WTC11 (cell line): ENCODE results near the gene ZNF606. TPM values are rescaled to one million over a fixed set of nuclear protein-coding genes. Genes with fewer than 3 reads are reported as not detected.

Experiments used
- ATAC-seq: fragments of 200-7000 bp; cut with Tn5 transposase; 2 replicates; pipeline ENCODE4 v1.10.0; 2021; ENCODE audit warnings: mild to moderate bottlenecking, moderate library complexity
- CTCF ChIA-PET: fragments of 300-600 bp; sonication (Branson Sonifier 250); formaldehyde crosslinking; loops from one replicate; lab custom pipeline; 2021; ENCODE audit warnings: antibody characterized with exemption; lab: Charles Lee
- POLR2A ChIA-PET: fragments of 350-600 bp; sonication (Branson Sonifier 250); formaldehyde crosslinking; loops from one replicate; lab custom pipeline; 2021; ENCODE audit warnings: antibody characterized with exemption; lab: Charles Lee
- DNase-seq: peaks from one replicate; pipeline ENCODE4 v3.0.0; 2021; ENCODE audit warnings: low spot score
- H3K27ac Mint-ChIP-seq: 2 replicates; pipeline ENCODE4 v1.8.0; 2021; ENCODE audit warnings: mixed read lengths
- H3K27me3 Mint-ChIP-seq: 2 replicates; pipeline ENCODE4 v1.8.0; 2021; ENCODE audit warnings: low read depth, mild to moderate bottlenecking, moderate library complexity, mixed read lengths
- H3K36me3 Mint-ChIP-seq: 2 replicates; pipeline ENCODE4 v1.8.0; 2021; ENCODE audit warnings: mixed read lengths
- H3K4me1 Mint-ChIP-seq: 2 replicates; pipeline ENCODE4 v1.8.0; 2022; ENCODE audit warnings: mixed read lengths
- H3K4me3 Mint-ChIP-seq: 2 replicates; pipeline ENCODE4 v1.8.0; 2021; ENCODE audit warnings: mild to moderate bottlenecking, moderate library complexity, mixed read lengths
- H3K9me3 Mint-ChIP-seq: 2 replicates; pipeline ENCODE4 v1.8.0; 2021; ENCODE audit warnings: mixed read lengths
- ATF1 ChIP-seq: sonication (generic); formaldehyde crosslinking; IDR thresholded peaks from 2 replicates; pipeline ENCODE4 v1.8.1; 2023; ENCODE audit warnings: mild to moderate bottlenecking, moderate library complexity, missing genetic modification reagents
- FOXK1 ChIP-seq: sonication (generic); formaldehyde crosslinking; IDR thresholded peaks from 2 replicates; pipeline ENCODE4 v1.8.0; 2022; ENCODE audit warnings: mild to moderate bottlenecking, moderate library complexity, missing genetic modification reagents
- GRHL2 ChIP-seq: fragments of 250-450 bp; sonication (Bioruptor Pico); IDR thresholded peaks from 2 replicates; pipeline ENCODE4 v1.8.0; 2022; ENCODE audit warnings: mild to moderate bottlenecking, moderate library complexity; ENCODE audit not compliant: insufficient replicate concordance, severe bottlenecking
- NR2C2 ChIP-seq: sonication (generic); formaldehyde crosslinking; IDR thresholded peaks from 2 replicates; pipeline ENCODE4 v1.8.0; 2022; ENCODE audit warnings: mild to moderate bottlenecking, missing genetic modification reagents
- SMAD4 ChIP-seq: sonication (generic); formaldehyde crosslinking; IDR thresholded peaks from 2 replicates; pipeline ENCODE4 v1.8.0; 2022; ENCODE audit warnings: mild to moderate bottlenecking, missing genetic modification reagents
- TEAD1 ChIP-seq: sonication (generic); formaldehyde crosslinking; IDR thresholded peaks from 2 replicates; pipeline ENCODE4 v1.8.0; 2022; ENCODE audit warnings: mild to moderate bottlenecking, missing genetic modification reagents
- TP53 ChIP-seq: sonication (generic); formaldehyde crosslinking; IDR thresholded peaks from 2 replicates; pipeline ENCODE4 v1.8.1; 2023; ENCODE audit warnings: mild to moderate bottlenecking, missing genetic modification reagents
- ZNF138 ChIP-seq: sonication (generic); formaldehyde crosslinking; conservative IDR thresholded peaks from 2 replicates; pipeline ENCODE4 v1.8.1; 2022; ENCODE audit warnings: mild to moderate bottlenecking, moderate library complexity, missing genetic modification reagents
- ZNF317 ChIP-seq: sonication (generic); formaldehyde crosslinking; IDR thresholded peaks from 2 replicates; pipeline ENCODE4 v1.8.1; 2023; ENCODE audit warnings: low read depth, mild to moderate bottlenecking, moderate library complexity, missing genetic modification reagents, borderline replicate concordance
- total RNA-seq: library from RNA; stranded (reverse); gene quantifications from 3 replicates; pipeline ENCODE4 v1.2.3, GENCODE V29; 2021
- TF ChIP-seq, protein P1 (sequence below): fragments of 250-450 bp; sonication (Bioruptor Pico); IDR thresholded peaks from 2 replicates; pipeline ENCODE4 v1.9.0; 2021; ENCODE audit warnings: mild to moderate bottlenecking
- TF ChIP-seq, protein P2 (sequence below): sonication (generic); formaldehyde crosslinking; IDR thresholded peaks from 2 replicates; pipeline ENCODE4 v1.8.1; 2023; ENCODE audit warnings: mild to moderate bottlenecking, missing genetic modification reagents
- TF ChIP-seq, protein P3 (sequence below): fragments of 200-600 bp; IDR thresholded peaks from 2 replicates; pipeline ENCODE4 v1.8.0; 2022; ENCODE audit warnings: antibody characterized with exemption
- TF ChIP-seq, protein P4 (sequence below): sonication (generic); formaldehyde crosslinking; IDR thresholded peaks from 2 replicates; pipeline ENCODE4 v1.8.0; 2023; ENCODE audit warnings: mild to moderate bottlenecking, missing genetic modification reagents
- TF ChIP-seq, protein P5 (sequence below): sonication (generic); formaldehyde crosslinking; IDR thresholded peaks from 2 replicates; pipeline ENCODE4 v1.8.1; 2023; ENCODE audit warnings: mild to moderate bottlenecking, missing genetic modification reagents, borderline replicate concordance
- TF ChIP-seq, protein P6 (sequence below): fragments of 250-450 bp; sonication (Bioruptor Pico); IDR thresholded peaks from 2 replicates; pipeline ENCODE4 v1.9.0; 2021; ENCODE audit warnings: moderate library complexity, mild to moderate bottlenecking, inconsistent platforms, borderline replicate concordance
- TF ChIP-seq, protein P7 (sequence below): sonication (generic); formaldehyde crosslinking; conservative IDR thresholded peaks from 2 replicates; pipeline ENCODE4 v1.8.1; 2023; ENCODE audit warnings: mild to moderate bottlenecking, low read depth, missing genetic modification reagents, moderate library complexity

Gene ZNF606
- total RNA-seq, 1 experiment from 2014 or later, result 26.1 TPM

DNA sequence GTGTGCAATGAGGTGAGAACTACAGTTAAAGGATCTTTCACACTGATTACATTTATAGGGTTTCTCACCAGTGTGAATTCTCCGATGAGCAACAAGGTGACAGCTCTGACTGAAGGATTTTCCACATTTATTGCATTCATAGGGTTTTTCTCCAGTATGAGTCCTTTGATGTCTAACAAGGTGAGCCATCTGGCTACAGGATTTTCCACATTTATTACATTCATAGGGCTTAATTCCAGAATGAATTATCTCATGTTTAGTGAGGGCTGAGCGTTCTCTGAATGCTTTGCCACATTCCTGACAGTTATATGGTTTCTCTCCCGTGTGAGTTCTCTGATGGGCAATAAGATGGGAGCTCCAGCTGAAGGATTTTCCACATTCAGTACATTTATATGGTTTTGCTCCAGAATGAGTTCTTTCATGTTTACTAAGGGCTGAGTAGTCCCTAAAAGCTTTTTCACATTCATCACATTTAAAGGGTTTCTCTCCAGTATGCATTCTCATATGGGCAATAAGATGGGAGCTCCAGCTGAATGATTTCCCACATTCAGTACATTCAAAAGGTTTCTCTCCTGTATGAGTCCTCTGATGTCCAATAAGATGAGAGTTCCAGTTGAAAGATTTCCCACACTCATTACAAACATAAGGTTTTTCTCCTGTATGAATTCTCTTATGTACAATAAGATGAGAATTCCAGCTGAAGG lies 23.9 kb downstream of the ZNF606 start:
- H3K27me3 Mint-ChIP-seq, result peaks cover 35% of the 10 kb centered on the region
- ATAC-seq (no peak), DNase-seq (no peak)
- TF ChIP-seq, protein P1, sequence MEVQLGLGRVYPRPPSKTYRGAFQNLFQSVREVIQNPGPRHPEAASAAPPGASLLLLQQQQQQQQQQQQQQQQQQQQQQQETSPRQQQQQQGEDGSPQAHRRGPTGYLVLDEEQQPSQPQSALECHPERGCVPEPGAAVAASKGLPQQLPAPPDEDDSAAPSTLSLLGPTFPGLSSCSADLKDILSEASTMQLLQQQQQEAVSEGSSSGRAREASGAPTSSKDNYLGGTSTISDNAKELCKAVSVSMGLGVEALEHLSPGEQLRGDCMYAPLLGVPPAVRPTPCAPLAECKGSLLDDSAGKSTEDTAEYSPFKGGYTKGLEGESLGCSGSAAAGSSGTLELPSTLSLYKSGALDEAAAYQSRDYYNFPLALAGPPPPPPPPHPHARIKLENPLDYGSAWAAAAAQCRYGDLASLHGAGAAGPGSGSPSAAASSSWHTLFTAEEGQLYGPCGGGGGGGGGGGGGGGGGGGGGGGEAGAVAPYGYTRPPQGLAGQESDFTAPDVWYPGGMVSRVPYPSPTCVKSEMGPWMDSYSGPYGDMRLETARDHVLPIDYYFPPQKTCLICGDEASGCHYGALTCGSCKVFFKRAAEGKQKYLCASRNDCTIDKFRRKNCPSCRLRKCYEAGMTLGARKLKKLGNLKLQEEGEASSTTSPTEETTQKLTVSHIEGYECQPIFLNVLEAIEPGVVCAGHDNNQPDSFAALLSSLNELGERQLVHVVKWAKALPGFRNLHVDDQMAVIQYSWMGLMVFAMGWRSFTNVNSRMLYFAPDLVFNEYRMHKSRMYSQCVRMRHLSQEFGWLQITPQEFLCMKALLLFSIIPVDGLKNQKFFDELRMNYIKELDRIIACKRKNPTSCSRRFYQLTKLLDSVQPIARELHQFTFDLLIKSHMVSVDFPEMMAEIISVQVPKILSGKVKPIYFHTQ (CRISPR knock-in tag), result no peak
- TF ChIP-seq, protein P2, sequence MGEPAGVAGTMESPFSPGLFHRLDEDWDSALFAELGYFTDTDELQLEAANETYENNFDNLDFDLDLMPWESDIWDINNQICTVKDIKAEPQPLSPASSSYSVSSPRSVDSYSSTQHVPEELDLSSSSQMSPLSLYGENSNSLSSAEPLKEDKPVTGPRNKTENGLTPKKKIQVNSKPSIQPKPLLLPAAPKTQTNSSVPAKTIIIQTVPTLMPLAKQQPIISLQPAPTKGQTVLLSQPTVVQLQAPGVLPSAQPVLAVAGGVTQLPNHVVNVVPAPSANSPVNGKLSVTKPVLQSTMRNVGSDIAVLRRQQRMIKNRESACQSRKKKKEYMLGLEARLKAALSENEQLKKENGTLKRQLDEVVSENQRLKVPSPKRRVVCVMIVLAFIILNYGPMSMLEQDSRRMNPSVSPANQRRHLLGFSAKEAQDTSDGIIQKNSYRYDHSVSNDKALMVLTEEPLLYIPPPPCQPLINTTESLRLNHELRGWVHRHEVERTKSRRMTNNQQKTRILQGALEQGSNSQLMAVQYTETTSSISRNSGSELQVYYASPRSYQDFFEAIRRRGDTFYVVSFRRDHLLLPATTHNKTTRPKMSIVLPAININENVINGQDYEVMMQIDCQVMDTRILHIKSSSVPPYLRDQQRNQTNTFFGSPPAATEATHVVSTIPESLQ (CRISPR knock-in tag), result no peak
- no peak for TF ChIP-seq TP53 (CRISPR knock-in tag)
- TF ChIP-seq, protein P3, sequence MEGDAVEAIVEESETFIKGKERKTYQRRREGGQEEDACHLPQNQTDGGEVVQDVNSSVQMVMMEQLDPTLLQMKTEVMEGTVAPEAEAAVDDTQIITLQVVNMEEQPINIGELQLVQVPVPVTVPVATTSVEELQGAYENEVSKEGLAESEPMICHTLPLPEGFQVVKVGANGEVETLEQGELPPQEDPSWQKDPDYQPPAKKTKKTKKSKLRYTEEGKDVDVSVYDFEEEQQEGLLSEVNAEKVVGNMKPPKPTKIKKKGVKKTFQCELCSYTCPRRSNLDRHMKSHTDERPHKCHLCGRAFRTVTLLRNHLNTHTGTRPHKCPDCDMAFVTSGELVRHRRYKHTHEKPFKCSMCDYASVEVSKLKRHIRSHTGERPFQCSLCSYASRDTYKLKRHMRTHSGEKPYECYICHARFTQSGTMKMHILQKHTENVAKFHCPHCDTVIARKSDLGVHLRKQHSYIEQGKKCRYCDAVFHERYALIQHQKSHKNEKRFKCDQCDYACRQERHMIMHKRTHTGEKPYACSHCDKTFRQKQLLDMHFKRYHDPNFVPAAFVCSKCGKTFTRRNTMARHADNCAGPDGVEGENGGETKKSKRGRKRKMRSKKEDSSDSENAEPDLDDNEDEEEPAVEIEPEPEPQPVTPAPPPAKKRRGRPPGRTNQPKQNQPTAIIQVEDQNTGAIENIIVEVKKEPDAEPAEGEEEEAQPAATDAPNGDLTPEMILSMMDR, result no peak
- TF ChIP-seq, protein P4, sequence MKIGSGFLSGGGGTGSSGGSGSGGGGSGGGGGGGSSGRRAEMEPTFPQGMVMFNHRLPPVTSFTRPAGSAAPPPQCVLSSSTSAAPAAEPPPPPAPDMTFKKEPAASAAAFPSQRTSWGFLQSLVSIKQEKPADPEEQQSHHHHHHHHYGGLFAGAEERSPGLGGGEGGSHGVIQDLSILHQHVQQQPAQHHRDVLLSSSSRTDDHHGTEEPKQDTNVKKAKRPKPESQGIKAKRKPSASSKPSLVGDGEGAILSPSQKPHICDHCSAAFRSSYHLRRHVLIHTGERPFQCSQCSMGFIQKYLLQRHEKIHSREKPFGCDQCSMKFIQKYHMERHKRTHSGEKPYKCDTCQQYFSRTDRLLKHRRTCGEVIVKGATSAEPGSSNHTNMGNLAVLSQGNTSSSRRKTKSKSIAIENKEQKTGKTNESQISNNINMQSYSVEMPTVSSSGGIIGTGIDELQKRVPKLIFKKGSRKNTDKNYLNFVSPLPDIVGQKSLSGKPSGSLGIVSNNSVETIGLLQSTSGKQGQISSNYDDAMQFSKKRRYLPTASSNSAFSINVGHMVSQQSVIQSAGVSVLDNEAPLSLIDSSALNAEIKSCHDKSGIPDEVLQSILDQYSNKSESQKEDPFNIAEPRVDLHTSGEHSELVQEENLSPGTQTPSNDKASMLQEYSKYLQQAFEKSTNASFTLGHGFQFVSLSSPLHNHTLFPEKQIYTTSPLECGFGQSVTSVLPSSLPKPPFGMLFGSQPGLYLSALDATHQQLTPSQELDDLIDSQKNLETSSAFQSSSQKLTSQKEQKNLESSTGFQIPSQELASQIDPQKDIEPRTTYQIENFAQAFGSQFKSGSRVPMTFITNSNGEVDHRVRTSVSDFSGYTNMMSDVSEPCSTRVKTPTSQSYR (CRISPR knock-in tag), result no peak
- ChIA-PET POLR2A (no interaction called here), CTCF (no interaction called here)
- no peaks in the 10 kb centered on the region for H3K4me1 Mint-ChIP-seq
- H3K27ac Mint-ChIP-seq, result no peak overlapping the region
- peaks cover 97% of the 10 kb centered on the region for H3K36me3 Mint-ChIP-seq
- H3K4me3 Mint-ChIP-seq, result no peak overlapping the region
- H3K9me3 Mint-ChIP-seq, result peaks cover 92% of the 10 kb centered on the region

DNA sequence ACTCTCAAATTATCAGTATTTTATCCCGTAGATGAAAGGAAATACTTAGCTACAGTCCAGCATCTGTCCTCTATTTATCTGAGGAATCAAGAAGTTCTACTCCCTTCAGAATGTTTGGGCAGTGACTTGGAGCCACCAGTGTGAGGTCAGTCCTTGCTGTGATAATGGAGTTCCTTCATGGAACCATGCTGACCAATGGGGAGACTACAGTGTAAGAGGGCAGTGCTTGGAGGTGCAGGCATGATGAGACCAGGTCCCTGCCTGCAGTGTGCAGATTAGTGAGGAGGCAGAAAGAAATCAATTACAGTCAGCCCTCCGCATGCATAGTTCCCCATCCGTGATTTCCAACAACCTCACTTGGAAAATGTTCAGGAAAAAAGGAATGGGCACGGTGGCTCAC lies 28.2 kb downstream of the ZNF606 start, which contains the start of gene C19orf18:
C19orf18 (minus strand) TSS at position 101 of the 400 bp plus-strand sequence. CDS start 102 bp downstream, outside the sequence.
- Mint-ChIP-seq H3K36me3 (peaks cover 80% of the 10 kb centered on the region), H3K4me3 (no peak within 1 kb of the TSS), H3K27ac (no peak within 1 kb of the TSS), H3K4me1 (no peaks in the 10 kb centered on the region), H3K9me3 (peaks cover 85% of the 10 kb centered on the region), H3K27me3 (peaks cover 35% of the 10 kb centered on the region)
- ChIA-PET POLR2A (no interaction called here), CTCF (no interaction called here)
- no peak for DNase-seq
- no peak for ATAC-seq
- TF ChIP-seq ATF1 (CRISPR knock-in tag) (no peak), TEAD1 (no peak), ZNF138 (CRISPR knock-in tag) (no peak), NR2C2 (CRISPR knock-in tag) (no peak), SMAD4 (no peak), TP53 (CRISPR knock-in tag) (no peak), GRHL2 (CRISPR knock-in tag) (no peak), ZNF317 (CRISPR knock-in tag) (no peak), FOXK1 (CRISPR knock-in tag) (no peak)
- TF ChIP-seq, protein P5, sequence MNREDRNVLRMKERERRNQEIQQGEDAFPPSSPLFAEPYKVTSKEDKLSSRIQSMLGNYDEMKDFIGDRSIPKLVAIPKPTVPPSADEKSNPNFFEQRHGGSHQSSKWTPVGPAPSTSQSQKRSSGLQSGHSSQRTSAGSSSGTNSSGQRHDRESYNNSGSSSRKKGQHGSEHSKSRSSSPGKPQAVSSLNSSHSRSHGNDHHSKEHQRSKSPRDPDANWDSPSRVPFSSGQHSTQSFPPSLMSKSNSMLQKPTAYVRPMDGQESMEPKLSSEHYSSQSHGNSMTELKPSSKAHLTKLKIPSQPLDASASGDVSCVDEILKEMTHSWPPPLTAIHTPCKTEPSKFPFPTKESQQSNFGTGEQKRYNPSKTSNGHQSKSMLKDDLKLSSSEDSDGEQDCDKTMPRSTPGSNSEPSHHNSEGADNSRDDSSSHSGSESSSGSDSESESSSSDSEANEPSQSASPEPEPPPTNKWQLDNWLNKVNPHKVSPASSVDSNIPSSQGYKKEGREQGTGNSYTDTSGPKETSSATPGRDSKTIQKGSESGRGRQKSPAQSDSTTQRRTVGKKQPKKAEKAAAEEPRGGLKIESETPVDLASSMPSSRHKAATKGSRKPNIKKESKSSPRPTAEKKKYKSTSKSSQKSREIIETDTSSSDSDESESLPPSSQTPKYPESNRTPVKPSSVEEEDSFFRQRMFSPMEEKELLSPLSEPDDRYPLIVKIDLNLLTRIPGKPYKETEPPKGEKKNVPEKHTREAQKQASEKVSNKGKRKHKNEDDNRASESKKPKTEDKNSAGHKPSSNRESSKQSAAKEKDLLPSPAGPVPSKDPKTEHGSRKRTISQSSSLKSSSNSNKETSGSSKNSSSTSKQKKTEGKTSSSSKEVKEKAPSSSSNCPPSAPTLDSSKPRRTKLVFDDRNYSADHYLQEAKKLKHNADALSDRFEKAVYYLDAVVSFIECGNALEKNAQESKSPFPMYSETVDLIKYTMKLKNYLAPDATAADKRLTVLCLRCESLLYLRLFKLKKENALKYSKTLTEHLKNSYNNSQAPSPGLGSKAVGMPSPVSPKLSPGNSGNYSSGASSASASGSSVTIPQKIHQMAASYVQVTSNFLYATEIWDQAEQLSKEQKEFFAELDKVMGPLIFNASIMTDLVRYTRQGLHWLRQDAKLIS (CRISPR knock-in tag), result no peak
- TF ChIP-seq, protein P6, sequence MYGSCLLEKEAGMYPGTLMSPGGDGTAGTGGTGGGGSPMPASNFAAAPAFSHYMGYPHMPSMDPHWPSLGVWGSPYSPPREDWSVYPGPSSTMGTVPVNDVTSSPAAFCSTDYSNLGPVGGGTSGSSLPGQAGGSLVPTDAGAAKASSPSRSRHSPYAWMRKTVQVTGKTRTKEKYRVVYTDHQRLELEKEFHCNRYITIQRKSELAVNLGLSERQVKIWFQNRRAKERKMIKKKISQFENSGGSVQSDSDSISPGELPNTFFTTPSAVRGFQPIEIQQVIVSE (CRISPR knock-in tag), result no peak
- TF ChIP-seq, protein P7, sequence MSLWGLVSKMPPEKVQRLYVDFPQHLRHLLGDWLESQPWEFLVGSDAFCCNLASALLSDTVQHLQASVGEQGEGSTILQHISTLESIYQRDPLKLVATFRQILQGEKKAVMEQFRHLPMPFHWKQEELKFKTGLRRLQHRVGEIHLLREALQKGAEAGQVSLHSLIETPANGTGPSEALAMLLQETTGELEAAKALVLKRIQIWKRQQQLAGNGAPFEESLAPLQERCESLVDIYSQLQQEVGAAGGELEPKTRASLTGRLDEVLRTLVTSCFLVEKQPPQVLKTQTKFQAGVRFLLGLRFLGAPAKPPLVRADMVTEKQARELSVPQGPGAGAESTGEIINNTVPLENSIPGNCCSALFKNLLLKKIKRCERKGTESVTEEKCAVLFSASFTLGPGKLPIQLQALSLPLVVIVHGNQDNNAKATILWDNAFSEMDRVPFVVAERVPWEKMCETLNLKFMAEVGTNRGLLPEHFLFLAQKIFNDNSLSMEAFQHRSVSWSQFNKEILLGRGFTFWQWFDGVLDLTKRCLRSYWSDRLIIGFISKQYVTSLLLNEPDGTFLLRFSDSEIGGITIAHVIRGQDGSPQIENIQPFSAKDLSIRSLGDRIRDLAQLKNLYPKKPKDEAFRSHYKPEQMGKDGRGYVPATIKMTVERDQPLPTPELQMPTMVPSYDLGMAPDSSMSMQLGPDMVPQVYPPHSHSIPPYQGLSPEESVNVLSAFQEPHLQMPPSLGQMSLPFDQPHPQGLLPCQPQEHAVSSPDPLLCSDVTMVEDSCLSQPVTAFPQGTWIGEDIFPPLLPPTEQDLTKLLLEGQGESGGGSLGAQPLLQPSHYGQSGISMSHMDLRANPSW, result no peak
